ENCODE results near the gene ZNF648.
"Not testable (repeated sequence)": the region's sequence is repeated elsewhere in the genome, so short reads cannot be mapped to it uniquely, and the experiment has no call there.

Gene ZNF648

GRCh38 chr1:182029379-182030331 is 31.9 kb downstream of the ZNF648 start:
- DNase-seq (ENCODE audit: low spot score): peak; percentile 98

- DNase-seq (ENCODE audit: low spot score): no peak
Observed at GRCh38 chr1:182029002-182029378, 32.5 kb downstream of the ZNF648 start.

GRCh38 chr1:182015360-182015759 is 46.2 kb downstream of the ZNF648 start:
- no peak for DNase-seq (ENCODE audit: low spot score)

DNA sequence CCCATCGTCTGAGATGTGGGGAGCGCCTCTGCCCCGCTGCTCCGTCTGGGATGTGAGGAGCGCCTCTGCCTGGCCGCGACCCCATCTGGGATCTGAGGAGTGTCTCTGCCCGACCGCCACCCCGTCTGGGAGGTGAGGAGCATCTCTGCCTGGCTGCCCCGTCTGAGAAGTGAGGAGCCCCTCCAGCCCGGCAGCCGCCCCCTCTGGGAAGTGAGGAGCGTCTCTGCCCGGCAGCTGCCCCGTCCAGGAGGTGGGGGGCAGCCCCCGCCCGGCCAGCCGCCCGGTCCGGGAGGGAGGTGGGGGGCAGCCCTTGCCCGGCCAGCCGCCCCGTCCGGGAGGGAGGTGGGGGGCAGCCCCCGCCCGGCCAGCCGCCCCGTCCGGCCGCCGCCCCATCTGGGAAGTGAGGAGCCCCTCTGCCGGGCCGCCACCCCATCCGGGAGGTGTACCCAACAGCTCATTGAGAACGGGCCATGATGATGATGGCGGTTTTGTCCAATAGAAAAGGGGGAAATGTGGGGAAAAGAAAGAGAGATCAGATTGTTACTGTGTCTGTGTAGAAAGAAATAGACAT is 50.6 kb downstream of the ZNF648 start:
- DNase-seq (ENCODE audit: low spot score): not testable (repeated sequence)

GRCh38 chr1:182005398-182005797 is 56.1 kb downstream of the ZNF648 start:
- not testable (repeated sequence) for DNase-seq (ENCODE audit: low spot score)

DNA sequence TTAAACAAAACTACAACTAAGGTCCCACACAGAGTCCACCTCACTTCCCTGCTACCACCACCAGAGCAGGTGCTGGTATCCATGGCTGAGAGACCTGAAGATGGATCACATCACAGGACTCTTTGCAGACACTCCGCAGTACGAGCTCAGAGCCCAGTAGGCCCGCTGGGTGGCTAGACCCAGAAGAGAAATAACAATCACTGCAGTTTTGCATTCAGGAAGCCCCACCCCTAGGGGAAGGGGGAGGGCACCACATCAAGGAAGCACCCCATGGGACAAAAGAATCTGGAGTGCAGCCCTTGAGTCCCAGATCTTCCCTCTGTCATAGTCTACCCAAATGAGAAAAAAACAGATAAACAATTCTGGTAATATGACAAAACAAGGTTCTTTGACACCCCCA is 56.9 kb downstream of the ZNF648 start:
- no peak for DNase-seq (ENCODE audit: low spot score)
